Activated CD4-positive, alpha-beta memory T cell treated with anti-CD3 and anti-CD28 coated beads, Interleukin-2, amount 10 ng/mL, durations not matched to agents 7 days and 5 days (primary cell): ENCODE results near the gene LDLRAD4. TPM values are rescaled to one million over a fixed set of nuclear protein-coding genes. Genes with fewer than 3 reads are reported as not detected.

Source experiments
- CTCF ChIA-PET: fragments of 350-600 bp; sonication (Branson Sonifier 250); formaldehyde crosslinking; loops from one replicate; lab custom pipeline; 2021; ENCODE audit warnings: antibody characterized with exemption, inconsistent platforms; lab: Charles Lee
- POLR2A ChIA-PET: fragments of 350-600 bp; sonication (Branson Sonifier 250); formaldehyde crosslinking; loops from one replicate; lab custom pipeline; 2021; ENCODE audit warnings: antibody characterized with exemption; lab: Charles Lee
- DNase-seq: peaks from one replicate; pipeline ENCODE4 v3.0.0-alpha.2; 2020
- H3K27ac Mint-ChIP-seq: one replicate; pipeline ENCODE4 v1.8.0; 2021; ENCODE audit warnings: mild to moderate bottlenecking, mixed read lengths
- H3K27me3 Mint-ChIP-seq: one replicate; pipeline ENCODE4 v1.8.0; 2021; ENCODE audit warnings: mixed read lengths
- H3K36me3 Mint-ChIP-seq: one replicate; pipeline ENCODE4 v1.8.0; 2021; ENCODE audit warnings: low read depth, mixed read lengths
- H3K4me1 Mint-ChIP-seq: one replicate; pipeline ENCODE4 v1.8.0; 2021; ENCODE audit warnings: mixed read lengths
- H3K4me3 Mint-ChIP-seq: one replicate; pipeline ENCODE4 v1.8.0; 2021; ENCODE audit warnings: mild to moderate bottlenecking, mixed read lengths
- H3K9me3 Mint-ChIP-seq: one replicate; pipeline ENCODE4 v1.8.0; 2021; ENCODE audit warnings: mixed read lengths
- total RNA-seq, 2 experiments: library from RNA; stranded (reverse); gene quantifications; one replicate each; pipeline ENCODE4 v1.2.3, GENCODE V29; 2021

LDLRAD4 gene
- total RNA-seq, 2 experiments from 2014 or later, result 19.1 to 22.4 TPM

DNA sequence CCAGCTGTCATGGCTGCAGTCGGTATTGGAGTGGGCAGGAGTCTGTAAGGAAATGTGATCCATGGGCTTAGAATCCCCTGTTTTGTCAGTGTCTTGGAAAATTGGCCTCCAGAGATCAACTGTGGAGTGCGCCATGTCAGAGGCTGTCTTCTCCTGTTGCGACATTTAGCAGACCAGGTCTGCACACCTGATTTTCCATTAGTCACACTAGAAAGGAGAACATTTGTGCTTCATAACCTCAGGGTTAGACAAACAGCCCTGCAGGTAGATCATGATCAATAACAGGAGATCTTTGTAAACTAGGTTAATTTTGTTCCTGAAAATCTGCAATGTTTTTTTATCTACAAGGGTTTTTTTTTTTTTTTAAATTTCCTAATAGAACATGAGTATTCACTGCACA is 28.0 kb downstream of the LDLRAD4 start:
- Mint-ChIP-seq H3K4me1 (no peaks in the 10 kb centered on the region), H3K9me3 (no peaks in the 10 kb centered on the region), H3K4me3 (no peak overlapping the region), H3K36me3 (no peaks in the 10 kb centered on the region), H3K27ac (no peak overlapping the region), H3K27me3 (peaks cover 6% of the 10 kb centered on the region)
- POLR2A ChIA-PET, result no interaction called here
- DNase-seq, result no peak
- CTCF ChIA-PET, result no interaction called here

DNA sequence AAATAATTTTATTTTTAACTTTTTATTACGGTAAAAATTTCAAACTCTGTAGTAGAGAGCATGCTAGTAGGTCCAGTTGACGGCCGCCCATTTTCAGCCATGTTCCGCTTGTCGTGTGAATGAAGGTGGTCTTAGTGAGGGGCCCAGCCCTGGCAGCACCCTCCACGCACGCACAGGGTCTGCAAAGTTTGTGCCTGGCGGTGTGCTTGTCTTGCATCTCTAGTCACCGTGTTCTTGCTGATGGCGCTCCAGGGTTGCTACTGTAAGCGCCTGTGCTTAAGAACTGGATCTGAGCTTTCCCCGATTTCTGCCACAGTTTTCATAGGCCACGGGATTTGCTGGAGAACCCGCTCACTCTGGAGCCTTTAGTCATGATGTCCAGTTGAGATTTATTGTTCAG is 28.9 kb downstream of the LDLRAD4 start:
- Mint-ChIP-seq H3K4me3 (no peak overlapping the region), H3K9me3 (no peaks in the 10 kb centered on the region), H3K27ac (no peak overlapping the region), H3K36me3 (no peaks in the 10 kb centered on the region), H3K27me3 (peaks cover 6% of the 10 kb centered on the region), H3K4me1 (no peaks in the 10 kb centered on the region)
- no peak for DNase-seq
- POLR2A ChIA-PET, result interaction anchor here (1.1 kb wide), 1 partner anchor 18 kb away, joined by 6 read pairs; no protein-coding TSS in a partner anchor
- CTCF ChIA-PET, result no interaction called here

DNA sequence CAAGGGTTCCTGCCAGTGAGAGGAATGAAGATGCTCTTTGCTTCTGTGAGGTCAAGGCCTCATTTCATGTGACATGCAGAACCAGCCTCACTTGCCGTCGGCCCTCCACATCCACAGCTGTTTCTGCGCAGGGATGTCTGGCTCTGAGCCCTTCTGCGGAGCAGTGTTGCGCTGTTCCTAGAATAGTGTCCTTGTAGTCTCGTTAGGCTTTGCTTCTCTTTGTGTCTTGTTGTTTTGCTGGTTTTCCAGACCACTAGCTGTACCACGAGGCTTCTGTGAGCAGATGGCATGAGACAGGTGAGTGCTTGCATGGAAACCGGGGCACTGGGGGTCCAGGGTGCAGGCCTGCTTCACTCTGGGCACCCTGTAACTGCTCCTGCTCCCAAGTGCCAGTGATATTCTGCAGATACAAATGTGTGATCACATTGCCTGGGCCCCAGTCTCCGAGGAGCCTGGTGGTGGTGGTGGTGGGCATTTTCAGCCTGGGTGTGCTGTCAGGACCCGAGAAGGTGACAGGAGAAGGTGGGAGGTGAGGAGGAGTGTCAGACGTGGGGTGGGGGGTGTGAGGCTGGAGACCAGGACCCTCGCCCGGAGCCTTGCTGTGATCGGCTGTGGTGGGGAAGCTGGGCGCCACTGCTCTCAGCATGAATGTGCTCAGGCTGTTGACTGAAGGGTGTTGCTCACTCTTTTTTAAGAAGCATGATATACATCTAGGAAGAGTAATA is 34.3 kb downstream of the LDLRAD4 start:
- POLR2A ChIA-PET, result no interaction called here
- CTCF ChIA-PET, result no interaction called here
- H3K4me3 Mint-ChIP-seq, result no peak overlapping the region

DNA sequence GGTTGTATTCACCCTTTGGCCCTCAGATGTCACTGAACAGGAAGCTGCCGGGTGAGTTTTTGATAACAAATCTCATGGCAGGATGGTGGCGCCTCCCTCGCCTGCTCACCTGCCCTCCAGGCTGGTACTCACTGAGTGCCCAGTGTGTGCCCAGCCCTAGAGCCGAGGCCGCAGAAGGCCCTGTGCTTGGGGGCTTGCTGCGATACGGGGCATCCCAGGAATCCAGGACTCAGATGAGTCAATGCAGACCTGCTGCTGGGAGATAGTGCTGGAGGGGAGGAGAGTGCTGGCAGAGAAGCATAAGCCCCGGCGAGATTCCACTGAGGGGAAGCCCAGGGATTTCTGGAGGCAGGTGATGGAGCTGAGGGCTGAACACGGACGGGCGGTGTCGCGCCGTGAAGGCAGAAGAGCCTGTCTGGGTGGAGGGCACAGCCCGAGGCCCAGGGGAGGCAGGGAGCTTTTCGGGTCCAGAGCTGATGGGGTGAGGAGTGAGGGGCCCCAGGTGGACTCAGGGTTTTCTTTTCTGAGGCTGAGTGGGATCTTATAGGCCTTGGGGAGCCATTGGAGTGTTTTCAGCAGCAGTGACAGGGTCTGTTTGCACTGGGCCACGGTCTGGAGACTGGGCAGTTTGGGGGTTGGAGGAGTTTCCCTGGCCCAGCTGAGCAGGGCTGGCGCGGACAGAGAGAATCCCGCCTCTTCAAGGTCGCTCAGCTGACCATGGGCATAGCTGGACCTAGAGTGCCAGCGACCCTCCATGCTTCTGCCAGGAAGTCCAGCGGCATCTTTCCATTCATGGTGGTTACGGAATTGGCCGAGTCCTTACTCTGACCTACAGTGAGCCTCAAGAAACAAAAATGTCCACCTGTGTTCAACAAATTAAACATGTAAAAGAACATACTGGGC is 35.5 kb downstream of the LDLRAD4 start:
- no peak for DNase-seq
- no peaks in the 10 kb centered on the region for H3K36me3 Mint-ChIP-seq
- no peak overlapping the region for H3K27ac Mint-ChIP-seq
- no peaks in the 10 kb centered on the region for H3K9me3 Mint-ChIP-seq
- no peak overlapping the region for H3K4me3 Mint-ChIP-seq
- ChIA-PET POLR2A (no interaction called here), CTCF (no interaction called here)
- peaks cover 8% of the 10 kb centered on the region for H3K27me3 Mint-ChIP-seq
- no peaks in the 10 kb centered on the region for H3K4me1 Mint-ChIP-seq

More for the DNA sequence above, 34.3 kb downstream of the LDLRAD4 start:
- no peaks in the 10 kb centered on the region for H3K4me1 Mint-ChIP-seq
- no peak for DNase-seq
- H3K27me3 Mint-ChIP-seq, result peaks cover 8% of the 10 kb centered on the region
- H3K9me3 Mint-ChIP-seq, result no peaks in the 10 kb centered on the region
- H3K36me3 Mint-ChIP-seq, result no peaks in the 10 kb centered on the region
- H3K27ac Mint-ChIP-seq, result no peak overlapping the region

DNA sequence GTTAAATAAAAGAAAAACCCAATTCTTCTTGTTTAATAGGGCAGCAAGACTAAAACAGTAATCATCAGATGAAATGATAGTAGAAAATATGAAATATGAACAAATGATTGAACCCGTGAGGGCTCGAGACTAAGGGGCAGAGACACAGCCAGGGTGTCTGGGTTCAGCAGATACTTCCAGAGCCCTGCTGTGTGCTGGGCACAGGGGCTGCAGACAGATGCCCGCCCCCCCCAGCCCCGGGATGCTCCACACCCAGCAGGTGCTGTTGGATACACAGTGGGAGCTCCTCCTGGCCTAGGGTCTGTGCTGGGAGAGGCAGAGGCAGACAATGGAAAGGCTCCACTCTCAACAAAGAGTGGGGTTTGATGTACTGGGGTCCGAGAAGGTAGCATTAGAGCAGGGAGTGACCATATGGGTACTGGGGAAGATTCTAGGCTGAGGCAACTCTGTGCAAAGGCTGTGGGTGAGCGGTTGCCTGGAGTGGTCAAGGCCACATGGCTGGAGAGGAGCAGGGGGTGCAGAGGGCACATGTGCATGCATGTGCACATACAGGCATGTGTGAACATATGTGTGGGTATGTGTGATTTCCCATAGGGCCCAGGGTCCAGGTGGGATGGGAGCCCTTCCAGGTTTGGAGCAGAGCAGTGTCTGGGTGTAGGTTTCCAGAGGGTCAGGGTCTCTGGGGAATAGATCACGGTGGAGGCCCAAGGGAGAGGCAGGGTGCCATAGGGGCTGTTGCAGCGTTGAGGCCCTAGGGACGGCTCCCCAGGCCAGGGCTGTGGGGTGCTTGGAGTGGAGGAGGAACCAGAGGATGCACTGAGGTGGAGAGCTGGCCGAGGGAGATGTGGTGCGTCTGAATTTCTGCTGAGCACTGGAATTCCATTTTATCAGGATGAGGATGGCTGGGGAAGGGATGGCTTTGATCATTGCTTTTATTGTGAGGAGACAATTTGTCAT is 36.7 kb downstream of the LDLRAD4 start:
- H3K27ac Mint-ChIP-seq, result no peak overlapping the region
- no peaks in the 10 kb centered on the region for H3K36me3 Mint-ChIP-seq
- peaks cover 5% of the 10 kb centered on the region for H3K4me1 Mint-ChIP-seq
- DNase-seq, result no peak
- ChIA-PET POLR2A (no interaction called here), CTCF (no interaction called here)
- H3K9me3 Mint-ChIP-seq, result no peaks in the 10 kb centered on the region
- no peak overlapping the region for H3K4me3 Mint-ChIP-seq
- peaks cover 9% of the 10 kb centered on the region for H3K27me3 Mint-ChIP-seq

DNA sequence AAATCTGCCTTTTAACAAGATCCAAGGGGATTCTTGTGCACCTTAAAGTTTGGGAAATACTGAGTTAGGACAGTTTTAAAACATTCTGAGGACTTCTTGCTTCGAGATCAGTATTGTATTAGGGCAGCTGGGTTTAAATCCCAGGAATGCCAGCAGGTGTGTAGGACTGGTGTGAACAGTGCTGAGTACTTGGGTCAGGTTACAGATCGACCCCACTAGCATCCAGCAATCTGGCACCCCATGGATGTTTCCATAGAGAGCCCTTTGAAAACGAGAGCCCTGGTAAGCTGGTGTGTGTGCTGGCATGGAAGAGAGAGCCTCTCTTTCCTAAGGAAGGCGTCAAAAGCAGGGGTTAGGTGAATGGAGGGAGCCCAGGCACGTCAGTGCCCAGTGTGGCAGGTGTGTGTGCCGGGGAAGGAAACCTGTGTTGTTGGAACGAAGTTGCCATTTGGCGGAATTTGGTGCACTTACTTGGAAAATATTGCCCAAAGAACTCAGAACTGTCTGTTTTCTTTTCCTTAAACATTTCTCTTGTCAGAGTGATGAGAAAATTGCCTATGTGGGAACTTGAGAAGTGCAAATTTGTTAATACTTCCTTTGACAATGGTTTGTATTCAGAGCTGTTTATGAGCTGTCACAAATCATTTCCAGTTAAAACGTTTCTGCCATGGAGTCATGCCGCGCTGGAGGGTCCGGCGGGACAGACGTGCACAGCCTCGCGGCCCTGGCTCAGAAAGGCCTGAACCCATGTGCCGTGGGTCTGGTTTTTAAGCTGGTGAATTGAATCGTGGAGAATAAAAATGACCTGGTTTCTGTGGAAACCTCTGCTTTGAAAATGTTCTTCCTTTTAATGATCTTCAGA is 38.1 kb downstream of the LDLRAD4 start:
- Mint-ChIP-seq H3K4me3 (no peak overlapping the region), H3K4me1 (peaks cover 19% of the 10 kb centered on the region), H3K27me3 (peaks cover 5% of the 10 kb centered on the region), H3K9me3 (no peaks in the 10 kb centered on the region), H3K27ac (no peak overlapping the region), H3K36me3 (no peaks in the 10 kb centered on the region)
- CTCF ChIA-PET, result interaction anchor here (0.6 kb wide), 1 partner anchor 69 kb away, joined by 3 read pairs; no protein-coding TSS in a partner anchor
- POLR2A ChIA-PET, result no interaction called here
- DNase-seq, result no peak

DNA sequence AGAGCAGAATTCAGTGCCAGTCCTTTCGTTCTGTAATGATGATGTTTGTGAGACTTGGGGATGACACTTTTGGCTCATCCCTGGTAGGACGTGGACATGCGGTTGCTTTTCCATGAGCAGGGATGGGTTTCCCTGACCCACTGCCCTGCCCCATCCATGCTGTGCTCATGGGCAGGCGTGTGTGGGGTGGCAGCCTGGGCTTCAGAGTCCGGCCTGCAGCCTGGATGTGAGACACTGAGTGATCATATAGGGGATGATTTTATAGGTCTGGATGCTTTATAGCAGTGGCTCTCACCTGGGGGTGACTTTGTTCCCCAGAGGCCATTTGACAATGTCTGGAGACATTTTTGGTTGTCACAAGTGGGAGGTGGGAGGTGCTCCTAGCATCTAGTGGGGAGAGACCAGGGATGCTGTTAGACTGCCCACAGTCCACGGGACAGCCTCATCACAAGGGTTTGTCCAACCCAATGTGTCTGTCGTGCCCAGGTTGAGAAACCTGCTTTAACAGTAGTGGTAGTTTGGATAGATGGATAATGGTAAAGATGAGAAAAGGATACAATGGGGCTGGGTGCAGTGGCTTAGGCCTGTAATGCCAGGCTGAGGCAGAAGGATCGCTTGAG is 38.9 kb downstream of the LDLRAD4 start:
- H3K4me1 Mint-ChIP-seq, result peaks cover 20% of the 10 kb centered on the region
- ChIA-PET POLR2A (no interaction called here), CTCF (no interaction called here)
- no peaks in the 10 kb centered on the region for H3K36me3 Mint-ChIP-seq
- H3K27me3 Mint-ChIP-seq, result peaks cover 5% of the 10 kb centered on the region
- H3K9me3 Mint-ChIP-seq, result no peaks in the 10 kb centered on the region
- no peak overlapping the region for H3K27ac Mint-ChIP-seq
- H3K4me3 Mint-ChIP-seq, result no peak overlapping the region
- DNase-seq, result no peak

DNA sequence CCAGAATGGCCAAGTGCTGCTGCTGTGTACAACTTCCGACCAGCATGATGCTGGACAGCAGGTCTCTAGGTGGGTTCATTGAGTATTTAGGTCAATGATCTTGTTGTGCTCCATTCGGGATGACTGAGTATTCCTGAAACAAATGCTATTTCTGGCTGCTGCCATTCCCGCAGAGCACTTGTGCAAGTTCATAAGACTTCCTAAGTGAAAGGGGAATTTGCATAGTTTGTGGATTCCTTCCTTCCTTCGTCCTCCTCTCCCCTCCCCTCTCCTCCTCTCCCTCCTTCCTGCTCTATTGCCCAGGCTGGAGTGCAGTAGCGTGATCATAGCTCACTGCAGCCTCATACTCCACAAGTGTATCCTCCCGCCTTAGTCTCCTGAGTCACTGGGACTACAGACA is 40.4 kb downstream of the LDLRAD4 start:
- Mint-ChIP-seq H3K36me3 (no peaks in the 10 kb centered on the region), H3K27ac (no peak overlapping the region), H3K9me3 (no peaks in the 10 kb centered on the region), H3K27me3 (peaks cover 5% of the 10 kb centered on the region), H3K4me3 (no peak overlapping the region), H3K4me1 (peaks cover 20% of the 10 kb centered on the region)
- ChIA-PET POLR2A (no interaction called here), CTCF (no interaction called here)
- no peak for DNase-seq

DNA sequence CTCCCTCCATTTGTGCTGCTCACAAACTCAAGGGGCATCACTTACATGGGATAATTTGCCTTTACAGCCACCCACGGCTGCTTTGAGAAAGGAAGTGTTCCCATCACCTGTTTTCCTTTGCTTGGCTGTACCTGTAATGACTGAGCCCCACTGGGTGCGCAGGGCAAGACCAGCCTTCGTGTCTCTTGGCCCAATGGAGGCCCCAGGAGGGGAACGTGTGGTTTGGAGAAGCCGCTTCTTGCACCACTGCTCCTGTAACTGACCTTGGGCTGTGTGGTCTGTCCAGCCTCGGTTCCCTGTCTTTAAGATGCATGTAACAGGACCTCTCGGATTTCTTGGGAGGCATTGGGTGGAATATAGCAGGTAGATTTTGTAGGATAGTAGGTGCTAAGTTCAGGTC is 41.1 kb downstream of the LDLRAD4 start:
- H3K27me3 Mint-ChIP-seq, result peaks cover 5% of the 10 kb centered on the region
- H3K27ac Mint-ChIP-seq, result no peak overlapping the region
- no peak for DNase-seq
- CTCF ChIA-PET, result no interaction called here
- H3K4me1 Mint-ChIP-seq, result peaks cover 20% of the 10 kb centered on the region
- POLR2A ChIA-PET, result interaction anchor here (0.9 kb wide), 1 partner anchor 19 kb away, joined by 4 read pairs; no protein-coding TSS in a partner anchor
- no peak overlapping the region for H3K4me3 Mint-ChIP-seq
- no peaks in the 10 kb centered on the region for H3K36me3 Mint-ChIP-seq
- no peaks in the 10 kb centered on the region for H3K9me3 Mint-ChIP-seq

DNA sequence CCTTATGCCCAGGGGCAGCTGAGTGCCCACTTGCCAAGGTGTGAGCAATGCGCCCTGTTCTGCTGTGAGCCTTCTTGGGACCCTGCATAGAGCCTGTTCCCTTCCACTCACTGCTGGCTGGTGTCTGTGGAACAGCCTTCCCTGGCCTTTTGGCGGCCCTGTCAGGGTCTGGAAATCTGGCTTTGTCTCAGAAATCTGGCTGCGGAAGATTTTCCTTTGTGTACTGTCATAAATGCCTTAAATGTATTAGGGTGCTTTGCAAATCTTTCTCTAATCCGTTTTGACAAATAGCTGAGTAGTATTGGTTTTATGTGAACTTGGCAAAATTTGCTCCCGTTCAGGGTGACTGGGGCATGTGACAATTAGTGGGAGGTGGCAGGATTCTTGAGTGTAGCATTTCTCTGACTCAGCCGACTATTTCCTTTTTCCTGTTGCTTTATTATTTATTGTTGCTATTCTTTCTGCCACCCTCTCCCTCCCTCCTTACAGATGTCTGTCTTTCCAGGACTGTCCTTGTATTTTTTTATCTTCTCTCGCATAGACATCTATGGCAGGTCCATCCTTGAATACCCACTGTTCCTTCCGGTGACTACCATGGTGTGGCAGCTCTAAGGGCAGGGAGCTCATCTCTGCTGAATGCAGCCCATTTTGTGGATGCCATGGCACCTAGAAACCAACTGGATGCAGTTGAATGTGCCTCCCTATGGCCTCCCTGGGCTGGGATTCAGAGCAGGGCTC is 41.8 kb downstream of the LDLRAD4 start:
- POLR2A ChIA-PET, result interaction anchor here (0.9 to 1.9 kb wide), 2 partner anchors 14 to 19 kb away, joined by 4 to 7 read pairs; no protein-coding TSS in a partner anchor
- no peaks in the 10 kb centered on the region for H3K9me3 Mint-ChIP-seq
- DNase-seq, result no peak
- H3K27ac Mint-ChIP-seq, result no peak overlapping the region
- no peak overlapping the region for H3K4me3 Mint-ChIP-seq
- CTCF ChIA-PET, result no interaction called here
- H3K36me3 Mint-ChIP-seq, result no peaks in the 10 kb centered on the region
- H3K27me3 Mint-ChIP-seq, result peaks cover 3% of the 10 kb centered on the region
- H3K4me1 Mint-ChIP-seq, result peaks cover 26% of the 10 kb centered on the region

DNA sequence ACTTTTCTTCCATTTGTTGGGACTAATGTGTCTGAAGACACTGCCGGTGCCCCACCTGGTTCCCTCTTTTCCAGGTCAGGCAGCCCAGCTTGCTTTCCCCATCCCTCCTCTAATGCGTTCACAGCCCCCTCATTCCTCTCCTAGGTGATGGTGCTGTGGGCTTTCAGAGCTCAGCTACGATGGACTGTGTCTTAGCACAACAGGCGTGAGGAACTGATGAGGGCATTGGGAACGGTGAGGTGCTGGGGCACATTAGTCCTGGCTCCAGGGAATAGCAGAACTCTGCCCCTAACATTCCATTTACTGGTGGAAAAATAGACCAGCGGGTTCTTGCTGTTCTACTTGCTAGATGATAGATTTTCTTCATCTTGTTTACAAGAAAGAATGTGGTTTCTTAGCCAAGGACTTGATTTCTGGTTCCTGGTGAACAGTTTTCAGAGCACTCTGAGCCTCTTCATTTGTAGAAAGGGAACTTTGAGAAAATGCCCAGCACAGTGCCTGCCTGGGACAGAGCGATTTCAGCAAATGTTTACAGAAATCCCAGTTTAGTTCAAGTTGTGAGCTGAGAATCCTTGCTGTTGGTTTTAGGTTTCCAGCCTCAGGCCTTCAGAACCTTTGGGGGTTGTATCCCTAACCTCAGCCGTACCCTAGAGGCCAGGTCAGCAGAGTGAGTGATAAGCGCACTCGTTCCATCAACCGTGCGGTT is 42.5 kb downstream of the LDLRAD4 start:
- CTCF ChIA-PET, result no interaction called here
- POLR2A ChIA-PET, result interaction anchor here (1.9 kb wide), 1 partner anchor 13 kb away, joined by 7 read pairs; no protein-coding TSS in a partner anchor
- no peak overlapping the region for H3K4me3 Mint-ChIP-seq
- H3K9me3 Mint-ChIP-seq, result no peaks in the 10 kb centered on the region
- peaks cover 3% of the 10 kb centered on the region for H3K27me3 Mint-ChIP-seq
- peaks cover 33% of the 10 kb centered on the region for H3K4me1 Mint-ChIP-seq
- H3K27ac Mint-ChIP-seq, result no peak overlapping the region
- no peaks in the 10 kb centered on the region for H3K36me3 Mint-ChIP-seq
- no peak for DNase-seq
